Activated T-helper 2 cell treated with anti-CD3 and anti-CD28 coated beads, Interferon-gamma antibody, Interleukin-2, Interleukin-4, amounts not matched to agents 10 μg/mL and 5 μg/mL and 100 μg/mL, durations not matched to agents 14 hours and 24 hours and 36 hours (primary cell): ENCODE results near the gene PLEKHG2. TPM values are rescaled to one million over a fixed set of nuclear protein-coding genes. Genes with fewer than 3 reads are reported as not detected.

ENCODE experiments used
- DNase-seq: peaks from one replicate; pipeline ENCODE4 v3.0.0; 2021; ENCODE audit warnings: low spot score
- H3K27ac Mint-ChIP-seq: one replicate; pipeline ENCODE4 v1.8.0; 2021; ENCODE audit warnings: mixed read lengths
- H3K27me3 Mint-ChIP-seq: one replicate; pipeline ENCODE4 v1.8.0; 2021; ENCODE audit warnings: low read depth, mixed read lengths
- H3K36me3 Mint-ChIP-seq: one replicate; pipeline ENCODE4 v1.8.0; 2021; ENCODE audit warnings: low read depth, mixed read lengths
- H3K4me1 Mint-ChIP-seq: one replicate; pipeline ENCODE4 v1.8.0; 2021; ENCODE audit warnings: low read depth, mixed read lengths
- H3K4me3 Mint-ChIP-seq: one replicate; pipeline ENCODE4 v1.8.0; 2021; ENCODE audit warnings: low read depth, mild to moderate bottlenecking, moderate library complexity, mixed read lengths
- H3K9me3 Mint-ChIP-seq: one replicate; pipeline ENCODE4 v1.8.0; 2021; ENCODE audit warnings: mixed read lengths
- intact Hi-C: fragments of 100-400 bp; cut with micrococcal nuclease; formaldehyde crosslinking; loops from one replicate; pipeline ENCODE4 v1.15.1; 2023
- total RNA-seq: library from RNA; stranded (reverse); gene quantifications from 2 replicates; pipeline ENCODE4 v1.2.3, GENCODE V29; 2022

The PLEKHG2 gene
- total RNA-seq, 1 donor from 2014 or later: 49.8 TPM

DNA sequence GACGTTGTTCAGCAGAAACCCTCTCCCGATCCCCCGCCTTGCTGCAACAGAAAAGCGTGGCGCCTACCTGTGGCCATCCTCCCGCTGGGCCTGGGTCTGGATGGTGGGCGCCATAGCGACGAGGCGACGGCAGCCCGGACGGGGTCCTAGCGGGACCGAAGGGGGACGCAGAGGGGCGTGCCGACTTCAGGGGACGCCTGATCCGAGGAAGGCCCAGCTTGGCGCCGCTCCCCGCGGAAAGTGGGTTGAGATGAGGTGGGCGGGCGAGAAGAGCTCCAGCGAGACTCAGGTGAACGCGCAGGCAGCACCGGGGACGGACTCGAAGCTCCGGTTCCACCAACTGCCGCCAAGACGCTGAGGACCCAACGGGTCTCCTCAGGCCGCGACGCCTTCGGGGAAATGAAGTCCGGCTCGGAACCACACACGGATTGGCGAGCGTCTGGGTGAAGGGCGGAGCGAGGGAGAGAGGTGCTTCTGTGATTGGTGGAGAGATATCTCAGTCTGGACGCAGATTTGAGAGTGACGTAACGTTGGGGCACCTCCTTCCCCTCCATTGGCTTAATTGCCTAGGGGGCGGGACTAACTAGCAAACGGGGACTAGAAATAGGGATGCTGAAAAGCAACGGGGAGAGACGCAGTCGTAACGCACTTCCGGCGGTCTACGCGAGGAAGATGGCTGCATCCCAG is 21.6 kb upstream of the PLEKHG2 start, which contains the start of the genes MED29 and PAF1:
MED29 (plus strand) TSS at position 628 of the 687 bp plus-strand sequence; CDS start at position 673, 45 bp downstream.
PAF1 (minus strand) TSS at position 356 of the 687 bp plus-strand sequence; CDS start at position 114, 242 bp downstream.
- peak within 1 kb of the TSS; percentile 98 for H3K4me3 Mint-ChIP-seq
- no peaks in the 10 kb centered on the region for H3K9me3 Mint-ChIP-seq
- peaks cover 50% of the 10 kb centered on the region for H3K36me3 Mint-ChIP-seq
- H3K4me1 Mint-ChIP-seq: peaks cover 22% of the 10 kb centered on the region
- peak within 1 kb of the TSS; percentile 96 for H3K27ac Mint-ChIP-seq
- no peaks in the 10 kb centered on the region for H3K27me3 Mint-ChIP-seq
- DNase-seq: peak; percentile 97
- intact Hi-C loops: loop anchor here (1.0 kb wide), 2 partner anchors 21 to 45 kb away; partner anchors contain the start of gene PLEKHG2

GRCh38 chr19:39397360-39398296 is 14.8 kb upstream of the PLEKHG2 start:
- H3K36me3 Mint-ChIP-seq: peaks cover 36% of the 10 kb centered on the region
- peak; percentile 87 for DNase-seq
- H3K27ac Mint-ChIP-seq: peak overlapping the region; percentile 83
- H3K4me1 Mint-ChIP-seq: peaks cover 45% of the 10 kb centered on the region
- peak overlapping the region; percentile 46 for H3K4me3 Mint-ChIP-seq
- intact Hi-C loops: loop anchor here (1.0 to 5.0 kb wide), 2 partner anchors 15 to 135 kb away; partner anchors contain the start of genes EID2B and PLEKHG2
- H3K27me3 Mint-ChIP-seq: no peaks in the 10 kb centered on the region
- H3K9me3 Mint-ChIP-seq: no peaks in the 10 kb centered on the region

DNA sequence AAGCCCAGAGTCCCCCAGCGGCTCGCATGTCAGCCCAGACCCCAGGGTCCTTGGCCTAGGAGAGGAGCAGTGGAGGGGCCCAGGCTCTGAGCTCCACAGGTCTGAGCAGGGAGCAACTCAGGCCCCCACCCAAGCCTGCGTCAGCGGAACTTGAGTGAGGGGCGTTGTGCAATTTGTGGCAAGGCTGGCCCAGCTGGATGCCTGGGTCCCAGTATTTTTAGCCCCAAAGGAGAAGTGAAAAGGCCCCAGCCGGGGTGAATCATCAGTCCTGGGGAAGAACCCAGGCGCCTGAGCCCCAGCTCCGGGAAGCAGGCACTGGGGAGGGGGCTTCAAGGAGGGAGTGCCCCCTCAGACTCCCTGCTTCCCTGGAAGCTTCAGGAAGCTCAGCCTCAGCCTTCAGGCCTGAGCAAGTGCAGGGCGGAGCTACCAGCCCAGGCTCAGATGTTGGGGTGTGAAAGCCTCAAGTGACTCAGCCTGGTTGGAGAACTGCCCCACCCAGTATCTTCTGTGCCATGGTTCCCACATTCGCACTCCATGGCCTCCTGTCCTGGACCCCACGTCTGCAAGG is 14.1 kb upstream of the PLEKHG2 start:
- H3K27ac Mint-ChIP-seq: peak overlapping the region; percentile 83
- peaks cover 48% of the 10 kb centered on the region for H3K4me1 Mint-ChIP-seq
- intact Hi-C loops: loop anchor here (5.0 kb wide), 1 partner anchor 134 kb away; the partner anchor contains the start of gene EID2B
- H3K27me3 Mint-ChIP-seq: no peaks in the 10 kb centered on the region
- DNase-seq: no peak
- peak overlapping the region; percentile 46 for H3K4me3 Mint-ChIP-seq
- peaks cover 34% of the 10 kb centered on the region for H3K36me3 Mint-ChIP-seq
- no peaks in the 10 kb centered on the region for H3K9me3 Mint-ChIP-seq

- Mint-ChIP-seq H3K9me3 (no peaks in the 10 kb centered on the region), H3K4me3 (no peak overlapping the region), H3K4me1 (peaks cover 52% of the 10 kb centered on the region), H3K27ac (peak overlapping the region; percentile 39), H3K27me3 (no peaks in the 10 kb centered on the region), H3K36me3 (peaks cover 26% of the 10 kb centered on the region)
- DNase-seq: no peak
- intact Hi-C loops: loop anchor here (5.0 to 10.0 kb wide), 2 partner anchors 133 to 545 kb away; partner anchors contain the start of gene EID2B
Measured at GRCh38 chr19:39399668-39400050, 12.8 kb upstream of the PLEKHG2 start.

DNA sequence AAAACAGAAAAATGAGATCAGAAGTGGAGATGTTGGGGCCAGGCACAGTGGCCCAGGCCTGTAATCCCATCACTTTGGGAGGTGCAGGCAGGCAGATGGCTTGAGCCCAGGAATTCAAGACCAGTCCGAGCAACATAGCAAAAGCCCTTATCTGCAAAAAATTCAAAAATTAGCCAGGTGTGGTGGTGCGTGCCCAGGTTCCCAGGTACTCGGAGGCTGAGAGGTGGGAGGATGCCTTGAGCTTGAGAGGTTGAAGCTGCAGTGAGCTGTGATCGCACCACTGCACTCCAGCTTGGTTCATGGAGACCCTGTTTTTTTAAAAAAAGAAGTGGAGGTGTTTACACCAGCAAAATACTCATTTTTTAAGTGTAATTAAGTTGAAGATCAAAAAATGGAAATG is 12.4 kb upstream of the PLEKHG2 start:
- H3K27me3 Mint-ChIP-seq: no peaks in the 10 kb centered on the region
- no peak for DNase-seq
- peaks cover 51% of the 10 kb centered on the region for H3K4me1 Mint-ChIP-seq
- H3K36me3 Mint-ChIP-seq: peaks cover 24% of the 10 kb centered on the region
- intact Hi-C loops: loop anchor here (10.0 kb wide), 1 partner anchor 545 kb away; no protein-coding TSS in a partner anchor
- no peak overlapping the region for H3K4me3 Mint-ChIP-seq
- H3K27ac Mint-ChIP-seq: peak overlapping the region; percentile 39
- no peaks in the 10 kb centered on the region for H3K9me3 Mint-ChIP-seq

GRCh38 chr19:39401070-39401548 is 11.4 kb upstream of the PLEKHG2 start:
- intact Hi-C loops: loop anchor here (1.0 to 10.0 kb wide), 2 partner anchors 10 to 546 kb away; no protein-coding TSS in a partner anchor
- H3K9me3 Mint-ChIP-seq: no peaks in the 10 kb centered on the region
- H3K27me3 Mint-ChIP-seq: no peaks in the 10 kb centered on the region
- peak overlapping the region; percentile 96 for H3K27ac Mint-ChIP-seq
- H3K36me3 Mint-ChIP-seq: peaks cover 16% of the 10 kb centered on the region
- H3K4me1 Mint-ChIP-seq: peaks cover 56% of the 10 kb centered on the region
- no peak for DNase-seq
- peak overlapping the region; percentile 79 for H3K4me3 Mint-ChIP-seq

DNA sequence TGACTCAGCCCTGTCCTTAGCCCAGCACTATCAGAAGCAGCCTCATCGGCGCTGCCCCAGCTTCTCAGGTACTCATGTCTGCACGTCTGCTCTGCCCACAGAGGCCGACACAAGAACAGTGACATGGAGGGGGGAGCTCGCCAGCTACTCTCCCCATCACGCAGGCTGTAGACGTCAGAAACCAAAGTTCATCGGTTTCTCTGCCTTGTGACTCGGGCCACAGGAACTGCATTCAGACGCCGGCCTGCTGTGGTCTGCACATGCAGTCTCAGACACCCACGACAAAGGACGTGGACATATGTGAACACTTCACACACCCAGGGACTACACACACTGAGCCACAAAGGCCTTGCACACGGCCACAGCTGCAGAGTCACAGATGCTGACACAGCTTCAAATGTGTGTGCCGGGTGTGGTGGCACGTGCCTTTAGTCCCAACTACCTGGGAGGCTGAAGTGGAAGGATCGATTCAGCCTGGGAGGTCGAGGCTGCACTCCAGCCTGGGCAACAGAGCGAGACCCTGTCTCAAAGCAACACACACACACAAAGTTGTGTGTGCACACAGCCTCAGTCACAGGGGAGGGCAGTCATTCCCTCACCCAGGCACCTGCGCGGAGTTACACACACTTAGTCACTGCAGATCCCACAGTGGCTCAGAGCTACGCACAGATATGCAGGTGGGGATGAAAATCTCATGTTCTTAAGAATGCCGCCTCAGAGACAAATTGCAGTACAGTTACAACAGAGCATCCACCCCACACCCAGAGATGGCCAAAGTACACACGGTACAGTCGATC is 10.7 kb upstream of the PLEKHG2 start:
- intact Hi-C loops: loop anchor here (1.0 to 10.0 kb wide), 2 partner anchors 10 to 547 kb away; no protein-coding TSS in a partner anchor
- H3K36me3 Mint-ChIP-seq: peaks cover 16% of the 10 kb centered on the region
- peak overlapping the region; percentile 79 for H3K4me3 Mint-ChIP-seq

GRCh38 chr19:39402346-39403300 is 9.8 kb upstream of the PLEKHG2 start:
- Mint-ChIP-seq H3K4me1 (peaks cover 54% of the 10 kb centered on the region), H3K4me3 (peak overlapping the region; percentile 79)

More for the DNA sequence above, 10.7 kb upstream of the PLEKHG2 start:
- Mint-ChIP-seq H3K27ac (peak overlapping the region; percentile 96), H3K4me1 (peaks cover 58% of the 10 kb centered on the region), H3K9me3 (no peaks in the 10 kb centered on the region), H3K27me3 (no peaks in the 10 kb centered on the region)
- DNase-seq: peak; percentile 85

GRCh38 chr19:39403331-39404312 is 8.8 kb upstream of the PLEKHG2 start:
- intact Hi-C loops: loop anchor here (10.0 kb wide), 1 partner anchor 549 kb away; no protein-coding TSS in a partner anchor
- Mint-ChIP-seq H3K36me3 (peaks cover 26% of the 10 kb centered on the region), H3K27me3 (no peaks in the 10 kb centered on the region), H3K4me3 (peak overlapping the region; percentile 79), H3K4me1 (peaks cover 53% of the 10 kb centered on the region), H3K9me3 (no peaks in the 10 kb centered on the region), H3K27ac (peak overlapping the region; percentile 96)
- DNase-seq: peak; percentile 89

More at GRCh38 chr19:39402346-39403300, 9.8 kb upstream of the PLEKHG2 start:
- intact Hi-C loops: loop anchor here (10.0 kb wide), 1 partner anchor 548 kb away; no protein-coding TSS in a partner anchor
- H3K27ac Mint-ChIP-seq: peak overlapping the region; percentile 96
- H3K9me3 Mint-ChIP-seq: no peaks in the 10 kb centered on the region
- H3K36me3 Mint-ChIP-seq: peaks cover 21% of the 10 kb centered on the region
- peak; percentile 81 for DNase-seq
- no peaks in the 10 kb centered on the region for H3K27me3 Mint-ChIP-seq
